Measurements from ENCODE around the gene SPP2.

SPP2 gene

GRCh38 chr2:234081970-234082822, 31.7 kb downstream of the SPP2 start:
- Histone ChIP-seq H3K27ac (peak overlapping the region in 1 of 21 experiments; percentile 15), H3K4me3 (no peak overlapping the region)

- Histone ChIP-seq H3K27ac (no peak overlapping the region), H3K4me3 (no peak overlapping the region)
Measured at GRCh38 chr2:234083572-234084348, 33.3 kb downstream of the SPP2 start.

- peak overlapping the region in 7 of 21 experiments; percentile 3 to 42 (median 21) for H3K27ac ChIP-seq
- H3K4me3 ChIP-seq = no peak overlapping the region
Measured at GRCh38 chr2:234091432-234091879, 41.0 kb downstream of the SPP2 start.

- H3K4me3 ChIP-seq = no peak overlapping the region
- H3K27ac ChIP-seq = peak overlapping the region in 6 of 21 experiments; percentile 3 to 42 (median 26)
Measured at GRCh38 chr2:234091883-234092282, 41.4 kb downstream of the SPP2 start.

GRCh38 chr2:234092344-234092743, 41.8 kb downstream of the SPP2 start:
- no peak overlapping the region for H3K4me3 ChIP-seq
- H3K27ac ChIP-seq = no peak overlapping the region

- no peak overlapping the region for H3K27ac ChIP-seq
- no peak overlapping the region for H3K4me3 ChIP-seq
Measured at GRCh38 chr2:234095301-234095700, 44.8 kb downstream of the SPP2 start.

- no peak overlapping the region for H3K27ac ChIP-seq
- H3K4me3 ChIP-seq = no peak overlapping the region
Measured at GRCh38 chr2:234096164-234096563, 45.7 kb downstream of the SPP2 start.

GRCh38 chr2:234098681-234099080, 48.2 kb downstream of the SPP2 start:
- Histone ChIP-seq H3K27ac (no peak overlapping the region), H3K4me3 (no peak overlapping the region)

GRCh38 chr2:234099266-234099665, 48.8 kb downstream of the SPP2 start:
- H3K4me3 ChIP-seq = no peak overlapping the region
- no peak overlapping the region for H3K27ac ChIP-seq

- H3K4me3 ChIP-seq = no peak overlapping the region
Measured at GRCh38 chr2:234100686-234101085, 50.2 kb downstream of the SPP2 start.

GRCh38 chr2:234102112-234102511, 51.6 kb downstream of the SPP2 start:
- H3K27ac ChIP-seq = no peak overlapping the region
- H3K4me3 ChIP-seq = no peak overlapping the region

More at GRCh38 chr2:234100686-234101085, 50.2 kb downstream of the SPP2 start:
- H3K27ac ChIP-seq = no peak overlapping the region

GRCh38 chr2:234107861-234108260, 57.4 kb downstream of the SPP2 start:
- H3K27ac ChIP-seq = no peak overlapping the region
- H3K4me3 ChIP-seq = no peak overlapping the region

GRCh38 chr2:234109321-234109720, 58.8 kb downstream of the SPP2 start:
- Histone ChIP-seq H3K27ac (no peak overlapping the region), H3K4me3 (no peak overlapping the region)

- no peak overlapping the region for H3K4me3 ChIP-seq
Measured at GRCh38 chr2:234110219-234110618, 59.7 kb downstream of the SPP2 start.

GRCh38 chr2:234111523-234111922, 61.0 kb downstream of the SPP2 start:
- Histone ChIP-seq H3K27ac (no peak overlapping the region), H3K4me3 (no peak overlapping the region)

More at GRCh38 chr2:234110219-234110618, 59.7 kb downstream of the SPP2 start:
- H3K27ac ChIP-seq = no peak overlapping the region

GRCh38 chr2:234116010-234116409, 65.5 kb downstream of the SPP2 start:
- Histone ChIP-seq H3K27ac (no peak overlapping the region), H3K4me3 (no peak overlapping the region)

- no peak overlapping the region for H3K27ac ChIP-seq
- H3K4me3 ChIP-seq = no peak overlapping the region
Measured at GRCh38 chr2:234121999-234122398, 71.5 kb downstream of the SPP2 start.

GRCh38 chr2:234125451-234126145, 75.1 kb downstream of the SPP2 start:
- no peak overlapping the region for H3K27ac ChIP-seq
- no peak overlapping the region for H3K4me3 ChIP-seq

- Histone ChIP-seq H3K27ac (no peak overlapping the region), H3K4me3 (no peak overlapping the region)
Measured at GRCh38 chr2:234126146-234126470, 75.6 kb downstream of the SPP2 start.

All from skin epidermis (tissue), 12 donors.